ENCODE data around the gene URM1.

Gene URM1

GRCh38 chr9:128412120-128412790 lies 41.1 kb downstream of the URM1 start:
- TF ChIP-seq NFIC (IDR thresholded peaks at IDR 0.05) = no peak
- no peak for TF ChIP-seq CEBPB (IDR thresholded peaks at IDR 0.05)
- no peak for TF ChIP-seq TCF12 (IDR thresholded peaks at IDR 0.05; ENCODE audit: low read depth)
- no peak for TF ChIP-seq USF1 (IDR thresholded peaks at IDR 0.05)
- no peak for TF ChIP-seq EGR1 (IDR thresholded peaks at IDR 0.05)
- no peak for TF ChIP-seq CREB1 (IDR thresholded peaks at IDR 0.05; ENCODE audit: low read depth)
- peak; percentile 85 for TF ChIP-seq ZBTB7A (IDR thresholded peaks at IDR 0.05; ENCODE audit: low read depth)
- peak; percentile 53; the same call in 1 of the 2 replicates for TF ChIP-seq YY1 (IDR thresholded peaks at IDR 0.05; ENCODE audit: low read depth)
- no peak for TF ChIP-seq TEAD4 (IDR thresholded peaks at IDR 0.05)
- TF ChIP-seq, protein P1, sequence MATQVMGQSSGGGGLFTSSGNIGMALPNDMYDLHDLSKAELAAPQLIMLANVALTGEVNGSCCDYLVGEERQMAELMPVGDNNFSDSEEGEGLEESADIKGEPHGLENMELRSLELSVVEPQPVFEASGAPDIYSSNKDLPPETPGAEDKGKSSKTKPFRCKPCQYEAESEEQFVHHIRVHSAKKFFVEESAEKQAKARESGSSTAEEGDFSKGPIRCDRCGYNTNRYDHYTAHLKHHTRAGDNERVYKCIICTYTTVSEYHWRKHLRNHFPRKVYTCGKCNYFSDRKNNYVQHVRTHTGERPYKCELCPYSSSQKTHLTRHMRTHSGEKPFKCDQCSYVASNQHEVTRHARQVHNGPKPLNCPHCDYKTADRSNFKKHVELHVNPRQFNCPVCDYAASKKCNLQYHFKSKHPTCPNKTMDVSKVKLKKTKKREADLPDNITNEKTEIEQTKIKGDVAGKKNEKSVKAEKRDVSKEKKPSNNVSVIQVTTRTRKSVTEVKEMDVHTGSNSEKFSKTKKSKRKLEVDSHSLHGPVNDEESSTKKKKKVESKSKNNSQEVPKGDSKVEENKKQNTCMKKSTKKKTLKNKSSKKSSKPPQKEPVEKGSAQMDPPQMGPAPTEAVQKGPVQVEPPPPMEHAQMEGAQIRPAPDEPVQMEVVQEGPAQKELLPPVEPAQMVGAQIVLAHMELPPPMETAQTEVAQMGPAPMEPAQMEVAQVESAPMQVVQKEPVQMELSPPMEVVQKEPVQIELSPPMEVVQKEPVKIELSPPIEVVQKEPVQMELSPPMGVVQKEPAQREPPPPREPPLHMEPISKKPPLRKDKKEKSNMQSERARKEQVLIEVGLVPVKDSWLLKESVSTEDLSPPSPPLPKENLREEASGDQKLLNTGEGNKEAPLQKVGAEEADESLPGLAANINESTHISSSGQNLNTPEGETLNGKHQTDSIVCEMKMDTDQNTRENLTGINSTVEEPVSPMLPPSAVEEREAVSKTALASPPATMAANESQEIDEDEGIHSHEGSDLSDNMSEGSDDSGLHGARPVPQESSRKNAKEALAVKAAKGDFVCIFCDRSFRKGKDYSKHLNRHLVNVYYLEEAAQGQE (IDR thresholded peaks at IDR 0.05; ENCODE audit: low read depth) = no peak
- no peak for TF ChIP-seq TAF1 (IDR thresholded peaks at IDR 0.05; ENCODE audit: low read depth)
- no peak for TF ChIP-seq EP300 (IDR thresholded peaks at IDR 0.05; ENCODE audit: borderline replicate concordance)
- TF ChIP-seq RAD21 (IDR thresholded peaks at IDR 0.05; ENCODE audit: low read depth) = peak; percentile 97
- TF ChIP-seq MAX (IDR thresholded peaks at IDR 0.05) = no peak
- TF ChIP-seq FOXM1 (IDR thresholded peaks at IDR 0.05; ENCODE audit: borderline replicate concordance, low read depth) = no peak

- TF ChIP-seq USF1 (IDR thresholded peaks at IDR 0.05) = no peak
- TF ChIP-seq NFIC (IDR thresholded peaks at IDR 0.05) = no peak
- no peak for TF ChIP-seq RAD21 (IDR thresholded peaks at IDR 0.05; ENCODE audit: low read depth)
- no peak for TF ChIP-seq ZBTB7A (IDR thresholded peaks at IDR 0.05; ENCODE audit: low read depth)
- TF ChIP-seq, protein P1 (IDR thresholded peaks at IDR 0.05; ENCODE audit: low read depth) = no peak
- TF ChIP-seq CREB1 (IDR thresholded peaks at IDR 0.05; ENCODE audit: low read depth) = no peak
- TF ChIP-seq EGR1 (IDR thresholded peaks at IDR 0.05) = no peak
- TF ChIP-seq CEBPB (IDR thresholded peaks at IDR 0.05) = no peak
- TF ChIP-seq EP300 (IDR thresholded peaks at IDR 0.05; ENCODE audit: borderline replicate concordance) = no peak
- TF ChIP-seq FOXM1 (IDR thresholded peaks at IDR 0.05; ENCODE audit: borderline replicate concordance, low read depth) = no peak
- no peak for TF ChIP-seq YY1 (IDR thresholded peaks at IDR 0.05; ENCODE audit: low read depth)
- TF ChIP-seq TCF12 (IDR thresholded peaks at IDR 0.05; ENCODE audit: low read depth) = no peak
- no peak for TF ChIP-seq TEAD4 (IDR thresholded peaks at IDR 0.05)
- TF ChIP-seq MAX (IDR thresholded peaks at IDR 0.05) = no peak
- TF ChIP-seq TAF1 (IDR thresholded peaks at IDR 0.05; ENCODE audit: low read depth) = no peak
These were observed 43.3 kb downstream of the URM1 start for GRCh38 chr9:128414461-128414860.

GRCh38 chr9:128415281-128415680 lies 44.1 kb downstream of the URM1 start:
- TF ChIP-seq YY1 (IDR thresholded peaks at IDR 0.05; ENCODE audit: low read depth) (no peak), ZBTB7A (IDR thresholded peaks at IDR 0.05; ENCODE audit: low read depth) (no peak), EP300 (IDR thresholded peaks at IDR 0.05; ENCODE audit: borderline replicate concordance) (no peak), CREB1 (IDR thresholded peaks at IDR 0.05; ENCODE audit: low read depth) (no peak), NFIC (IDR thresholded peaks at IDR 0.05) (no peak), EGR1 (IDR thresholded peaks at IDR 0.05) (no peak), USF1 (IDR thresholded peaks at IDR 0.05) (no peak), TEAD4 (IDR thresholded peaks at IDR 0.05) (no peak), CEBPB (IDR thresholded peaks at IDR 0.05) (no peak), RAD21 (IDR thresholded peaks at IDR 0.05; ENCODE audit: low read depth) (no peak), TAF1 (IDR thresholded peaks at IDR 0.05; ENCODE audit: low read depth) (no peak)
- TF ChIP-seq, protein P1 (IDR thresholded peaks at IDR 0.05; ENCODE audit: low read depth) = no peak
